KOPT-K1 (cell line): ENCODE measurements around the gene ACADVL.

ENCODE experiments used
- H3K27ac ChIP-seq: fragments of 200-600 bp; sonication (generic); 2 replicates; pipeline ENCODE4 v1.5.1; 2016; ENCODE audit warnings: antibody characterized with exemption, mild to moderate bottlenecking, low read depth, low read length; ENCODE audit not compliant: poor library complexity, severe bottlenecking
- H3K36me3 ChIP-seq: fragments of 200-600 bp; sonication (generic); 2 replicates; pipeline ENCODE4 v1.5.1; 2017; ENCODE audit warnings: antibody characterized with exemption, mild to moderate bottlenecking, low read length, moderate library complexity; ENCODE audit not compliant: insufficient read depth
- H3K9me3 ChIP-seq: fragments of 200-600 bp; sonication (generic); 2 replicates; pipeline ENCODE4 v1.5.1; 2017; ENCODE audit warnings: antibody characterized with exemption, low read length, mild to moderate bottlenecking; ENCODE audit not compliant: insufficient read depth, poor library complexity, severe bottlenecking

The ACADVL gene

GRCh38 chr17:7183433-7184090 lies 36.2 kb upstream of the ACADVL start:
- no peaks in the 10 kb centered on the region for H3K9me3 ChIP-seq
- no peak overlapping the region for H3K27ac ChIP-seq
- no peaks in the 10 kb centered on the region for H3K36me3 ChIP-seq

- Histone ChIP-seq H3K27ac (no peak overlapping the region), H3K9me3 (no peaks in the 10 kb centered on the region), H3K36me3 (no peaks in the 10 kb centered on the region)
Measured at GRCh38 chr17:7184091-7184488, 35.6 kb upstream of the ACADVL start.

GRCh38 chr17:7184647-7185046 lies 35.1 kb upstream of the ACADVL start:
- no peaks in the 10 kb centered on the region for H3K9me3 ChIP-seq
- no peak overlapping the region for H3K27ac ChIP-seq
- no peaks in the 10 kb centered on the region for H3K36me3 ChIP-seq

GRCh38 chr17:7186241-7186640 lies 33.5 kb upstream of the ACADVL start:
- peaks cover 4% of the 10 kb centered on the region; the same call in 1 of the 2 replicates for H3K36me3 ChIP-seq

GRCh38 chr17:7190276-7190917 lies 29.3 kb upstream of the ACADVL start:
- Histone ChIP-seq H3K27ac (no peak overlapping the region), H3K36me3 (peaks cover 6% of the 10 kb centered on the region; the same call in 1 of the 2 replicates), H3K9me3 (no peaks in the 10 kb centered on the region)

More at GRCh38 chr17:7186241-7186640, 33.5 kb upstream of the ACADVL start:
- no peak overlapping the region for H3K27ac ChIP-seq
- H3K9me3 ChIP-seq, result no peaks in the 10 kb centered on the region

- Histone ChIP-seq H3K27ac (no peak overlapping the region), H3K36me3 (peaks cover 7% of the 10 kb centered on the region; the same call in 1 of the 2 replicates), H3K9me3 (no peaks in the 10 kb centered on the region)
Measured at GRCh38 chr17:7191069-7191468, 28.7 kb upstream of the ACADVL start.

GRCh38 chr17:7191571-7192270 lies 28.0 kb upstream of the ACADVL start:
- Histone ChIP-seq H3K9me3 (no peaks in the 10 kb centered on the region), H3K36me3 (peaks cover 13% of the 10 kb centered on the region), H3K27ac (no peak overlapping the region)

- H3K27ac ChIP-seq, result no peak overlapping the region
- no peaks in the 10 kb centered on the region for H3K9me3 ChIP-seq
- H3K36me3 ChIP-seq, result peaks cover 16% of the 10 kb centered on the region
Measured at GRCh38 chr17:7192271-7192937, 27.3 kb upstream of the ACADVL start.

GRCh38 chr17:7195971-7196370 lies 23.8 kb upstream of the ACADVL start:
- Histone ChIP-seq H3K27ac (no peak overlapping the region), H3K36me3 (peaks cover 14% of the 10 kb centered on the region), H3K9me3 (no peaks in the 10 kb centered on the region)

GRCh38 chr17:7196651-7197401 lies 22.9 kb upstream of the ACADVL start:
- Histone ChIP-seq H3K36me3 (peaks cover 10% of the 10 kb centered on the region), H3K27ac (no peak overlapping the region), H3K9me3 (no peaks in the 10 kb centered on the region)

- no peaks in the 10 kb centered on the region for H3K9me3 ChIP-seq
- no peak overlapping the region for H3K27ac ChIP-seq
- H3K36me3 ChIP-seq, result peaks cover 12% of the 10 kb centered on the region
Measured at GRCh38 chr17:7203391-7203790, 16.3 kb upstream of the ACADVL start.

- H3K36me3 ChIP-seq, result peaks cover 12% of the 10 kb centered on the region
Measured at GRCh38 chr17:7204336-7204735, 15.4 kb upstream of the ACADVL start.

GRCh38 chr17:7204828-7205461 lies 14.8 kb upstream of the ACADVL start:
- Histone ChIP-seq H3K27ac (peak overlapping the region; percentile 60), H3K36me3 (peaks cover 12% of the 10 kb centered on the region), H3K9me3 (no peaks in the 10 kb centered on the region)

More at GRCh38 chr17:7204336-7204735, 15.4 kb upstream of the ACADVL start:
- Histone ChIP-seq H3K9me3 (no peaks in the 10 kb centered on the region), H3K27ac (peak overlapping the region; percentile 60)

GRCh38 chr17:7205561-7205960 lies 14.2 kb upstream of the ACADVL start:
- H3K27ac ChIP-seq, result peak overlapping the region; percentile 60
- H3K36me3 ChIP-seq, result peaks cover 12% of the 10 kb centered on the region

More at GRCh38 chr17:7205561-7205960, 14.2 kb upstream of the ACADVL start:
- H3K9me3 ChIP-seq, result no peaks in the 10 kb centered on the region
